ENCODE results near the gene SLC22A23.

- TF ChIP-seq POLR2AphosphoS5 (IDR thresholded peaks at IDR 0.05): no peak
- TF ChIP-seq CTCF (IDR thresholded peaks at IDR 0.05): no peak
- no peak for TF ChIP-seq EP300 (IDR thresholded peaks at IDR 0.05)
- no peak for TF ChIP-seq POLR2A (IDR thresholded peaks at IDR 0.05)
These were observed 39.4 kb downstream of the SLC22A23 start for GRCh38 chr6:3417473-3417872.
